Neural progenitor cell (in vitro differentiated cells): Measurements from ENCODE around the gene PIP5K1B. TPM values are rescaled to one million over a fixed set of nuclear protein-coding genes. Genes with fewer than 3 reads are reported as not detected.

Experiments used
- DNase-seq: peaks from one replicate; pipeline ENCODE4 v3.0.0-alpha.2; 2016; ENCODE audit warnings: low spot score
- H2AFZ ChIP-seq: fragments of 200-600 bp; sonication (generic); replicated peaks from 2 replicates; pipeline ENCODE4 v1.6.1; 2016; ENCODE audit warnings: antibody characterized with exemption
- H3F3A ChIP-seq: fragments of 200-600 bp; sonication (generic); 2 replicates; pipeline ENCODE4 v1.6.1; 2016; ENCODE audit warnings: antibody characterized with exemption, low read depth
- H3K27ac ChIP-seq: fragments of 200-600 bp; sonication (generic); 2 replicates; pipeline ENCODE4 v1.5.1; 2016; ENCODE audit warnings: mild to moderate bottlenecking
- H3K27me3 ChIP-seq: fragments of 200-600 bp; sonication (generic); 2 replicates; pipeline ENCODE4 v1.6.1; 2016; ENCODE audit warnings: mild to moderate bottlenecking, moderate library complexity
- H3K36me3 ChIP-seq: fragments of 200-600 bp; sonication (generic); 2 replicates; pipeline ENCODE4 v1.5.1; 2016
- H3K4me1 ChIP-seq: fragments of 200-600 bp; sonication (generic); 2 replicates; pipeline ENCODE4 v1.6.1; 2016; ENCODE audit warnings: mixed run types
- H3K4me2 ChIP-seq: fragments of 200-600 bp; sonication (generic); 2 replicates; pipeline ENCODE4 v1.6.1; 2016
- H3K4me3 ChIP-seq: fragments of 200-600 bp; sonication (generic); 2 replicates; pipeline ENCODE4 v1.5.1; 2016
- H3K79me2 ChIP-seq: fragments of 200-600 bp; sonication (generic); 2 replicates; pipeline ENCODE4 v1.6.1; 2016; ENCODE audit warnings: low read depth
- H3K9ac ChIP-seq: fragments of 200-600 bp; sonication (generic); 2 replicates; pipeline ENCODE4 v1.6.1; 2016
- H3K9me3 ChIP-seq: fragments of 200-600 bp; sonication (generic); 2 replicates; pipeline ENCODE4 v1.5.1; 2016; ENCODE audit warnings: low read depth
- H4K20me1 ChIP-seq: fragments of 200-600 bp; sonication (generic); 2 replicates; pipeline ENCODE4 v1.6.1; 2016; ENCODE audit warnings: low read depth
- H3K27ac Mint-ChIP-seq: 3 replicates; pipeline ENCODE4 v1.8.0; 2021; ENCODE audit warnings: mixed read lengths
- H3K27me3 Mint-ChIP-seq: 2 replicates; pipeline ENCODE4 v1.8.0; 2022; ENCODE audit warnings: low read depth, mild to moderate bottlenecking, inconsistent platforms, moderate library complexity, mixed read lengths; ENCODE audit not compliant: insufficient read depth
- H3K36me3 Mint-ChIP-seq: 3 replicates; pipeline ENCODE4 v1.8.0; 2021; ENCODE audit warnings: mixed read lengths
- H3K4me1 Mint-ChIP-seq: 3 replicates; pipeline ENCODE4 v1.8.0; 2021; ENCODE audit warnings: mixed read lengths
- H3K4me3 Mint-ChIP-seq: 3 replicates; pipeline ENCODE4 v1.8.0; 2021; ENCODE audit warnings: mild to moderate bottlenecking, moderate library complexity, mixed read lengths
- H3K9me3 Mint-ChIP-seq: 3 replicates; pipeline ENCODE4 v1.8.0; 2020; ENCODE audit warnings: mixed read lengths
- EZH2 ChIP-seq: fragments of 200-600 bp; sonication (generic); IDR thresholded peaks from 2 replicates; pipeline ENCODE4 v1.6.1; 2017; ENCODE audit warnings: antibody characterized with exemption, mild to moderate bottlenecking, moderate library complexity
- EZH2phosphoT487 ChIP-seq: fragments of 200-600 bp; sonication (generic); IDR thresholded peaks from 2 replicates; pipeline ENCODE4 v1.6.1; 2017; ENCODE audit warnings: antibody characterized with exemption
- total RNA-seq: library from RNA; depleted of rRNA; stranded (reverse); fragments of >200 nt; gene quantifications from 2 replicates; pipeline ENCODE4 v1.2.3, GENCODE V29; 2015; ENCODE audit warnings: low replicate concordance
- TF ChIP-seq, protein P1 (sequence below): fragments of 200-600 bp; sonication (generic); IDR thresholded peaks from 2 replicates; pipeline ENCODE4 v1.5.1; 2017; ENCODE audit warnings: antibody characterized with exemption, mild to moderate bottlenecking

Gene PIP5K1B
- total RNA-seq, 1 donor from 2014 or later, result 3.2 TPM

DNA sequence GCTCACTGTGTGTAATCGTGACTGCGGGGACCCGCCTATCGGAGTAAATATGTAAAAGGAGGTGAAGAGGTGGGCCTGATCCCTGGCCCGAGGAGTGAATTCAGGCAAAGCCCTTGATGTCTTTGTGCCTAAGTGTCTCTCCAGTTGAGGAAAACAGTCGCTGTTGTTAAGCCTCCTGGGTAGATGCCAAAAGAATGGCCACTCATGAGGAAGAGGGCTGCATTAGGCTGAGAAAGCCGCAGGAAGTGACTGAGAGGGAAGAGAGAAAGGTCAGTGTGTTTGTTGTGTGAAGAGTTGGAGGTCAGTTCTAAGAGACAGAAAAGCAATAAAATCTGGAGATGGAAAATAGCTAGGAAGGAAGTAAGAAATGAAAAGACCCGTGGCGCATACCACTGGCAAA lies 35.8 kb upstream of the PIP5K1B start:
- Histone ChIP-seq H3K4me3 (no peak overlapping the region), H3K27ac (no peak overlapping the region), H3K36me3 (no peaks in the 10 kb centered on the region), H3K9me3 (no peaks in the 10 kb centered on the region), H3K4me1 (peaks cover 20% of the 10 kb centered on the region), H3K9ac (no peak overlapping the region), H3K4me2 (peak overlapping the region; percentile 7), H3K79me2 (no peaks in the 10 kb centered on the region), H3F3A (peaks cover 10% of the 10 kb centered on the region), H2AFZ (peak overlapping the region; percentile 13), H3K27me3 (no peaks in the 10 kb centered on the region), H4K20me1 (no peaks in the 10 kb centered on the region)
- no peak for TF ChIP-seq EZH2
- TF ChIP-seq, protein P1, sequence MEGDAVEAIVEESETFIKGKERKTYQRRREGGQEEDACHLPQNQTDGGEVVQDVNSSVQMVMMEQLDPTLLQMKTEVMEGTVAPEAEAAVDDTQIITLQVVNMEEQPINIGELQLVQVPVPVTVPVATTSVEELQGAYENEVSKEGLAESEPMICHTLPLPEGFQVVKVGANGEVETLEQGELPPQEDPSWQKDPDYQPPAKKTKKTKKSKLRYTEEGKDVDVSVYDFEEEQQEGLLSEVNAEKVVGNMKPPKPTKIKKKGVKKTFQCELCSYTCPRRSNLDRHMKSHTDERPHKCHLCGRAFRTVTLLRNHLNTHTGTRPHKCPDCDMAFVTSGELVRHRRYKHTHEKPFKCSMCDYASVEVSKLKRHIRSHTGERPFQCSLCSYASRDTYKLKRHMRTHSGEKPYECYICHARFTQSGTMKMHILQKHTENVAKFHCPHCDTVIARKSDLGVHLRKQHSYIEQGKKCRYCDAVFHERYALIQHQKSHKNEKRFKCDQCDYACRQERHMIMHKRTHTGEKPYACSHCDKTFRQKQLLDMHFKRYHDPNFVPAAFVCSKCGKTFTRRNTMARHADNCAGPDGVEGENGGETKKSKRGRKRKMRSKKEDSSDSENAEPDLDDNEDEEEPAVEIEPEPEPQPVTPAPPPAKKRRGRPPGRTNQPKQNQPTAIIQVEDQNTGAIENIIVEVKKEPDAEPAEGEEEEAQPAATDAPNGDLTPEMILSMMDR, result no peak
- no peak for TF ChIP-seq EZH2phosphoT487
- peaks cover 5% of the 10 kb centered on the region for H3K36me3 Mint-ChIP-seq
- peak; percentile 62 for DNase-seq
- peak overlapping the region; percentile 2 for H3K4me3 Mint-ChIP-seq
- peak overlapping the region; percentile 67 for H3K27ac Mint-ChIP-seq
- peaks cover 7% of the 10 kb centered on the region for H3K9me3 Mint-ChIP-seq
- no peaks in the 10 kb centered on the region for H3K27me3 Mint-ChIP-seq
- H3K4me1 Mint-ChIP-seq, result peaks cover 62% of the 10 kb centered on the region

DNA sequence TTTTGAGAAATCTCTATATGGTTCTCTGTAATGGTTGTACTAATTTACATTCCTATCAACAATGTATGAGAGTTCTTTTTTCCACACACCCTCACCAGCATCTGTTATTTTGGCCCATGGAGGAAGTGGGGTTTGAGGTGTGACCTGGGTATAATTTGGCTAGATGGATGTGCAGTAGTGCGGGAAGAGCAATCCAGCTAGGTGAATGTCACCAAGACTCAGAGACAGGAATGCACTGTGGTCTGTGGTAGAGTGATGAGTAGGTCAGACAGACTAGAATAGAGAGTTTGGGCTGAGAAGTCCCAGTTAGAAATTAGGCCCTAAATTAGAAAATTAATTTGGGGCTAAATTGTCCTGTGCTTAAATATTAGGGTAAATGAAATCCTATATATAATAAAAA lies 32.8 kb upstream of the PIP5K1B start:
- TF ChIP-seq EZH2 (no peak), EZH2phosphoT487 (no peak)
- TF ChIP-seq, protein P1, result no peak
- H3K27ac Mint-ChIP-seq, result peak overlapping the region; percentile 78
- H3K4me3 Mint-ChIP-seq, result no peak overlapping the region

DNA sequence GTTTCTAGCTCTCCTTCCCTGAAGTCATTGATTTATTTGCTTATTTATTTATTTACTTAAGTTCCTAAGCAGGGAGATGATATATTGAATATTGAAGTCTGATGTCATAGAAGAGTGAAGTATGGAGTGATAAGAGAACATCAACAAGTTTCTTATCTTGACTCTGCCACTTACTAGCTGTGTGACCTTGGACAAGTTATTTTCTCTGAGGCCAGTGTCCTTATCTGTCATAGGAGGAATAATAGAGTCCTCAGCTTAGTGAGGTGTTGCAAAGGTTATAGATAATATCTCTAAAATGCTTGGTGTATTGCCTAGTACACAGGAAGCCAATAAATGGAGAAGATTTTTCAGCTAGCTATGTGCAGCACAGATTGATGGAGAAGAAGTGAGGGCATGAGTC lies 32.4 kb upstream of the PIP5K1B start:
- Histone ChIP-seq H3K79me2 (no peaks in the 10 kb centered on the region), H3K9me3 (no peaks in the 10 kb centered on the region), H2AFZ (no peak overlapping the region), H3K4me3 (no peak overlapping the region), H4K20me1 (no peaks in the 10 kb centered on the region), H3F3A (peaks cover 10% of the 10 kb centered on the region), H3K9ac (no peak overlapping the region), H3K36me3 (no peaks in the 10 kb centered on the region), H3K27me3 (peaks cover 11% of the 10 kb centered on the region), H3K4me2 (no peak overlapping the region), H3K4me1 (peaks cover 19% of the 10 kb centered on the region), H3K27ac (no peak overlapping the region)
- peaks cover 3% of the 10 kb centered on the region for H3K9me3 Mint-ChIP-seq
- H3K36me3 Mint-ChIP-seq, result no peaks in the 10 kb centered on the region
- peaks cover 2% of the 10 kb centered on the region for H3K27me3 Mint-ChIP-seq
- no peak overlapping the region for H3K27ac Mint-ChIP-seq
- peaks cover 54% of the 10 kb centered on the region for H3K4me1 Mint-ChIP-seq
- H3K4me3 Mint-ChIP-seq, result no peak overlapping the region
- no peak for DNase-seq
- TF ChIP-seq EZH2phosphoT487 (no peak), EZH2 (no peak)
- TF ChIP-seq, protein P1, result no peak

More for the DNA sequence above, 32.8 kb upstream of the PIP5K1B start:
- no peak overlapping the region for H3K4me2 ChIP-seq
- no peaks in the 10 kb centered on the region for H3K36me3 ChIP-seq
- no peaks in the 10 kb centered on the region for H3K79me2 ChIP-seq
- H3K4me3 ChIP-seq, result no peak overlapping the region
- Mint-ChIP-seq H3K9me3 (peaks cover 3% of the 10 kb centered on the region), H3K36me3 (no peaks in the 10 kb centered on the region), H3K4me1 (peaks cover 58% of the 10 kb centered on the region), H3K27me3 (peaks cover 1% of the 10 kb centered on the region)
- peaks cover 10% of the 10 kb centered on the region for H3F3A ChIP-seq
- H3K9ac ChIP-seq, result no peak overlapping the region
- no peak overlapping the region for H3K27ac ChIP-seq
- H3K27me3 ChIP-seq, result peaks cover 11% of the 10 kb centered on the region
- no peaks in the 10 kb centered on the region for H3K9me3 ChIP-seq
- DNase-seq, result no peak
- no peaks in the 10 kb centered on the region for H4K20me1 ChIP-seq
- H2AFZ ChIP-seq, result no peak overlapping the region
- peaks cover 20% of the 10 kb centered on the region for H3K4me1 ChIP-seq
